Stimulated activated CD4-positive, alpha-beta T cell treated with anti-CD3 and anti-CD28 coated beads, Interleukin-1b, Interleukin-23, amount 100 ng/mL, for 1 hour (primary cell): Measurements from ENCODE around the gene DCHS1.

Experiments
- DNase-seq, 2 donors: peaks; one replicate each; pipeline ENCODE4 v3.0.0-alpha.2; 2020; ENCODE audit warnings: low read depth in 2 of 2

DCHS1 gene

GRCh38 chr11:6628526-6628925 is 27.1 kb downstream of the DCHS1 start:
- DNase-seq, result no peak

GRCh38 chr11:6627762-6628241 is 27.8 kb downstream of the DCHS1 start:
- no peak for DNase-seq

GRCh38 chr11:6626971-6627761 is 28.4 kb downstream of the DCHS1 start:
- no peak for DNase-seq

- DNase-seq, result no peak
These were observed 29.7 kb downstream of the DCHS1 start for GRCh38 chr11:6625832-6626420.

- no peak for DNase-seq
These were observed 30.3 kb downstream of the DCHS1 start for GRCh38 chr11:6625156-6625831.

GRCh38 chr11:6623391-6624363 is 31.9 kb downstream of the DCHS1 start:
- no peak for DNase-seq

- no peak for DNase-seq
These were observed 33.1 kb downstream of the DCHS1 start for GRCh38 chr11:6622261-6623171.

- DNase-seq, result no peak
These were observed 33.8 kb downstream of the DCHS1 start for GRCh38 chr11:6621711-6622211.

GRCh38 chr11:6620636-6621035 is 35.0 kb downstream of the DCHS1 start:
- no peak for DNase-seq

GRCh38 chr11:6619004-6619745 is 36.4 kb downstream of the DCHS1 start, which contains the start of gene TPP1:
Gene TPP1, minus strand, starts transcription at chr11:6619422. Its CDS starts 22 bp downstream, at chr11:6619400.
- DNase-seq, result peak; percentile 70 to 73

GRCh38 chr11:6618117-6619003 is 37.2 kb downstream of the DCHS1 start:
- DNase-seq, result peak in 1 of 2 donors; percentile 51

GRCh38 chr11:6617315-6617781 is 38.3 kb downstream of the DCHS1 start:
- no peak for DNase-seq

- no peak for DNase-seq
These were observed 38.9 kb downstream of the DCHS1 start for GRCh38 chr11:6616596-6617250.

GRCh38 chr11:6615882-6616585 is 39.6 kb downstream of the DCHS1 start:
- DNase-seq, result no peak

- DNase-seq, result no peak
These were observed 40.6 kb downstream of the DCHS1 start for GRCh38 chr11:6615046-6615445.

GRCh38 chr11:6614446-6614845 is 41.2 kb downstream of the DCHS1 start:
- DNase-seq, result no peak

GRCh38 chr11:6613496-6613895 is 42.1 kb downstream of the DCHS1 start:
- no peak for DNase-seq
